ENCODE measurements around the gene REEP2.
"Not testable (repeated sequence)": the region's sequence is repeated elsewhere in the genome, so short reads cannot be mapped to it uniquely, and the experiment has no call there.

Gene REEP2, protein sequence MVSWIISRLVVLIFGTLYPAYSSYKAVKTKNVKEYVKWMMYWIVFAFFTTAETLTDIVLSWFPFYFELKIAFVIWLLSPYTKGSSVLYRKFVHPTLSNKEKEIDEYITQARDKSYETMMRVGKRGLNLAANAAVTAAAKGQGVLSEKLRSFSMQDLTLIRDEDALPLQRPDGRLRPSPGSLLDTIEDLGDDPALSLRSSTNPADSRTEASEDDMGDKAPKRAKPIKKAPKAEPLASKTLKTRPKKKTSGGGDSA

DNA sequence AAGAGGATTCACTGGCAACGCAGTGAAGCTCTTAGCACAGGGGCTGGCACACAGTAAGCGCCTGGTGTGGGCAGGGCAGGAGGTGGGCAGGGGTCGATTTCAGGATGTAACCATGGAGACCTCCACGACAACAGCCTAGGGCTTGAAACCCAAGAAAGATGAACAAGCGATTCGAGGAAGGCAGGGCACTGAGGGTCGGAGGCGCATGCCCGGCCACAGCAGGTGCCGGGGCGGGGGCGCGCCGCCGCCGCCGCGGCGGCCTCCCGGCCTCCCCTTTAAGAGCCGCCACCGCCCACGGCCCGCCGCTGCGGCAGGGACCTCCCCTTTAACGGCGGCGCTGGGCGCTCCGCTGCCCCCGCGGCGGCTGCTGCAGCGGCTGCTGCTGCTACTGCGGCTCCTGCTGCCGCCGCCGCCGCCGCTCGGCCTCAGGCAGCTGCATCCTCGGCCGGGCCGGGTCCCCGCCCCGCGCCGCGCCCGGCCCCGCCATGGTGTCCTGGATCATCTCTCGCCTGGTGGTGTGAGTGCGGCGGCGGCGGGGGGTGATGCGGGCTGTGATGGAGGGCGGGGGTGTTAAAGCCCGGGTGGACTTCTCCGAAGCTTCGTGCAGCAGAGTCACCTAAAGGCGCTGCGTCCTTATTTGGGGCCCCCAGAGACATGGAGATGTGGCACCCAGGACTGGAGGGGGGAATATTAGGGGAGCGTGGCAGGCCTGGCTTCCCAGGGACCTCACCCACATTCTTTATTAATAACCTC is at the start of gene REEP2:
Gene REEP2, plus strand, starts transcription at position 334 of the 753 bp plus-strand sequence. Its CDS starts 152 bp downstream, at position 486.
- DNase-seq, result peak; percentile 60

DNA sequence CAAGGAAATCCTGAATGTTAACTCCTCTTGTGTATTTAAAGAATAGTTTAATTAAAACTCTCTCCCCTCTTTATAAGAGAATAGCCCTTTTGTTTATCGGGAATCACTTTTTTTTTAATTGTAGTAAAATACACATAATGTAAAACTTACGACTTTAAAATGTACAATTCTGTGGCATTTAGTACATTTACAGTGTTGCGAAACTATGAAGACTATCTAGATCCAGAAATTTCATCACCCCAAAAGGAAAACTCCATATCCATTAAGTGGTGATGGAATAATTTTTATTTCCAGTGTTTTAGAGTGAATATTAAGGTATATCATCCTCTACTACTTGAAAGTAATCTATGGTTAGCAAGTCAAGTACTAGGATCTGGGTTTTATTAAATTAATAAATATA is 49.5 kb upstream of the REEP2 start:
- no peak for DNase-seq

DNA sequence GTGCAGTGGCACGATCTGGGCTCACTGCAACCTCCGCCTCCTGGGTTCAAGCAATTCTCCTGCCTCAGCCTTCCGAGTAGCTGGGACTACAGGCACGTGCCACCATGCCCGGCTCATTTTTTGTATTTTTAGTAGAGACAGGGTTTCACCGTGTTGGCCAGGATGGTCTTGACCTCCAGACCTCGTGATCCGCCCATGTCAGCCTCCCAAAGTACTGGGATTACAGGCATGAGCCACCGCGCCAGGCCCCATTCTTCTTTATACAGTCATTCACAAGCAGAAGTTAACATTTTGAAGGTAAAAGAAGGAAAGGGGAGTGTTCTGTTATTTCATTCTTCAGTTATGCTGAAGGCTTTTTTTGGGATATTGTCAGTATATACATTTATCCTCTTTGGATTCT is 48.9 kb upstream of the REEP2 start:
- DNase-seq, result not testable (repeated sequence)

DNA sequence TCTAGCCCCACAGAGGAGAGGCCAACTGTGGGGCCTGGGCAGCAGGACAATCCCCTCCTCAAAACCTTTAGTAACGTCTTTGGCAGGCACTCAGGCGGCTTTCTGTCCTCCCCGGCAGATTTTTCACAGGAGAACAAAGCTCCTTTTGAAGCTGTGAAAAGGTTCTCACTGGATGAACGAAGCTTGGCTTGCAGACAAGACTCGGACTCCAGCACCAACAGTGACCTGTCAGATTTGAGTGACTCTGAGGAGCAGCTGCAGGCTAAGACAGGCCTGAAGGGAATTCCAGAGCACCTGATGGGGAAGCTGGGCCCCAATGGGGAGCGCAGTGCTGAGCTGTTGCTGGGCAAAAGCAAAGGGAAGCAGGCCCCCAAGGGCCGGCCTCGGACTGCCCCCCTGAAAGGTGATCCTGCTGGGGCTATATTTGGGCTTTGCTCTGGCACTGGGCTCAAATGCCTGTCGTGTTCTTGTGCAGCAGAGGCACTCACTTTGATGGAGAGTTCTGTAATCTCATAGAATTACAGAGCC is 46.9 kb upstream of the REEP2 start:
- DNase-seq, result peak; percentile 56

DNA sequence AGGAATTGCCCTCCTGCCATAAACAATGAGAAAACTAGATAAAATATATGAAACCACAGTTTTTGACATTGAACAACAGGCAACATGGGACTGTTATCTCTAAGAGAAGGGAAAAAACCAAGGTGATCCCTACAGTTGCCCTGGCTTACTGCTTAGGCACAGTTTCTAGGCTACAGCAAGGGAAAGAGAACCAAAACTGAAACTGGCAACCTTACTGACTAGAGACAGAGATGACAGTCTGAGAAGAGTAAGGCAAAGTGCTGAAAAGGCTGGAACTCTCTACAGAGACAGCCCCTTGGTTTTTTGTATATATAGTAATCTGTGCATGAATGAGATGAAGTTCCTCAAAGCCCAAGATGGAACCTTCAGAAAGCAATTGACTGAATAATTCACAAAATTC is 36.2 kb upstream of the REEP2 start:
- DNase-seq, result no peak

DNA sequence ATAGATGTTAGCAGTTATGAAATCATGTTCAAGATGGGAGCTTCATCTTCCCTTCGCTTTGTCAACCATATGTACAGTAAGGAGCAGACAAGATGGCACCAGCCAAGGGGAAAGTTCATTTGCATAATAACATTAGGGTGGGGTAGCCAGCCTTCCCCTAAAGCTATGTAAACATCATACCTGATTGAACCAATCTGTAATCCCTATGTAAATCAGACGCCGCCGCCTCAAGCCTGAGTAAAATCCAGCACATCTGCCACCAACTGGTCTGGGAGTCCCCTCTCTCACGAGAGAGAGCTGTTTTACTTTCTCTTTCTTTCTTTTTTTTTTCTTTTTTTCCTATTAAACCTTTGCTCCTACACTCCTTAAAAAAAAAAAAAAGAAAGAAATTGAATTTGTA is 30.8 kb upstream of the REEP2 start:
- no peak for DNase-seq

DNA sequence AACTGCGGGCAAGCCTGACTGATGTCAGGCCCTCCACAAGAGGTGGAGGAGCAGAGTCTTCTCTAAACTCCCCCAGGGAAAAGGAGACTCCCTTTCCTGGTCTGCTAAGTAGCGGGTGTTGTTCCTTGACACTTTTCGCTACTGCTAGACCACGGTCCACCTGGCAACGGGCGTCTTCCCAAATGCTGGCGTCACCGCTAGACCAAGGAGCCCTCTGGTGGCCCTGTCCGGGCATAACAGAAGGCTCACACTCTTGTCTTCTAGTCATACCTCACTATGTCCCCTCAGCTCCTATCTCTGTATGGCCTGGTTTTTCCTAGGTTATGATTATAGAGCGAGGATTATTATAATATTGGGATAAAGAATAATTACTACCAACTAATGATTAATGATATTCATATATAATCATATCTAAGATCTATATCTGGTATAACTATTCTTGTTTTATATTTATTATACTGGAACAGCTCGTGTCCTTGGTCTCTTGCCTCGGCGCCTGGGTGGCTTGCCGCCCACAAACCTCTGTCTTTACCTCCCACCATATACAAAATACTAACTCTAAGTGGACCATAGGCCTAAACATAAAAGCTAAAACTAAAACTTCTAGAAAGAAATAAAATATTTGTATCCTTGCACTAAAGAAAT is 27.7 kb upstream of the REEP2 start:
- DNase-seq, result peak; percentile 38

DNA sequence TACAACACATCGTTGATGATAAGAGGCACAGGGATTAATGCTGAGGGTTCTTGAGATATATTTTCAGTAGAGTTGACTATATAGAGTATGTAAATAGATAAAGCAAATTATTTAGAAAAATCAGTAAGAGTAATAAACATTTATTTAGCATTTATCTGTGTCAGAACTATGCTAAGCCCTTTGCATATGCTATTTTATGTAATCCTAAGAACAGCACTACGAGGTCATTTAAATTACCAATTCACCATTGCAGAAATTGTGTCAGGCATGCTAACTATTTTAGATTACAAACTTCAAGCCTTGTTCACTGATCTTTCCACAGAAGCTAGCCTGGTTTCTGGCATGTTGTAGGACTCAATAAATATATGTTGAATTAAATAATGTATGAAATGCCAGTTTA is 20.4 kb upstream of the REEP2 start:
- DNase-seq, result no peak

DNA sequence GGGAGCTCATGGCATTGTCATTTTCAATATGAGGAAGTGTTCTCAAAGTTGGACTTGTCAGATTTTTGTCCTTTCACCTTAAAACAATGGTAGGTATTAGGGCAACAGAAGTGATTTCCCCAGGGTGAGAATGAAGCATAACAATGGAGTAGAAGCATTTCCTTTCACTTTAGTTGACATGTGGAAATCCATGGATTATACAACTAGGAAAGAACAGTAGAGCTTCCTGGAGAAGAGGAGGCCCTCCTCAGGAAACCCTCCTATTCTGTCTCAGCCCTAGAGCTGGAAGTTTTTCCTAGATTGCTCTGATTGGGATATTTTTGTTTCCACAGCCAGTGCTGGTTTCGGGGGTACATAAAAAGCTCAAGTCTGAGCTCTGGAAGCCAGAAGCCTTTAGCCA is 13.8 kb upstream of the REEP2 start:
- no peak for DNase-seq

DNA sequence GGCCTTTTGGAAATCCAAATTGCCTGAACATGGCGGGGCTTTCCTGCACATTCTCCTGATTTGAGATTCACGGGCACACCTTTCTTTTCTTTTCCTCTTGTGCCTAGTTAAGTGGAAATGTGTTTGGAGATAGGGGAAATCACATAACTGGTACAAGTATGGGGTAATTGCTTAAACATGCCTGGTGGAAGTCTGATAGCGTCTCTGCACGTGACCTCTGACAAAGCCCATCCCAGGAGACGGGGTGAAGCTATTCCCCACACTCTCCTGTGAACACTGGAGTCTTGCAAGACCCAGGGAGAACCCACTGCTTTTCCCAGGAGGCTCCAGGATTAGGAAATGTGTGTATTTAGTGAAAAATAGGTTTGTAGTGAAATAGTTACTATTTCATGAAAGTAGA is 2.9 kb upstream of the REEP2 start:
- no peak for DNase-seq

DNA sequence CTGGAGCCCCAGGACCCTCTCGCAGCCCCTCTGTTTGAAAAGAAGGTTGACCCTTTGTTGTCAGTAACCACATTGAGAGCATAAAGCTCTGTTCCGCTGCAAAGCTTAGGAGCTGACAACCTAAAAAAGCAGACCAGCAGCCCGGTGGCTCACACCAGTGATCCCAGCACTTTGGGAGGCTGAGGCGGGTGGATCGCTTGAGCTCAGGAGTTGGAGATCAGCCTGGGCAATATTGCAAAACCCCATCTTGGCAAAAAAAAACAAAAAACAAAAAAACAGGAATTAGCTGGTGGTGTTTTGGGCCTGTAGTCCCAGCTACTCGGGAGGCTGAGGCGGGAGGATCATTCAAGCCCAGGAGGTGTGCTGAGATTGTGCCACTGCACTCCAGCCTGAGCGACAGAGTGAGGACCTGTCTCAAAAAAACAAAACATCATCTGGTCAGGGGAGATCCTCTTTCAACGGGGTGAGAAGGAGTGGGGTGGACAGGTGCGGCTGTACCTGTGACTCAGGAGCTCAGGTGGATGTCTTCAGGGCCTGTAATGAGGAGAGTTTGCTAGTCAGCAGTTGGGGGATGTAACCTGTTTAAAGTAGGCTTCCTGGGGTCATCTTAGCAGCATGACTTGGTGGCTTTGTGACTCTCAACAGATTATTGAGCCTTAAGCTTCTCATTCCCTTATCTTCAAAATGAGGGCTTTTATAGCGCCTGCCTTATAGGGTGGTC is 694 bp upstream of the REEP2 start:
- DNase-seq, result no peak

DNA sequence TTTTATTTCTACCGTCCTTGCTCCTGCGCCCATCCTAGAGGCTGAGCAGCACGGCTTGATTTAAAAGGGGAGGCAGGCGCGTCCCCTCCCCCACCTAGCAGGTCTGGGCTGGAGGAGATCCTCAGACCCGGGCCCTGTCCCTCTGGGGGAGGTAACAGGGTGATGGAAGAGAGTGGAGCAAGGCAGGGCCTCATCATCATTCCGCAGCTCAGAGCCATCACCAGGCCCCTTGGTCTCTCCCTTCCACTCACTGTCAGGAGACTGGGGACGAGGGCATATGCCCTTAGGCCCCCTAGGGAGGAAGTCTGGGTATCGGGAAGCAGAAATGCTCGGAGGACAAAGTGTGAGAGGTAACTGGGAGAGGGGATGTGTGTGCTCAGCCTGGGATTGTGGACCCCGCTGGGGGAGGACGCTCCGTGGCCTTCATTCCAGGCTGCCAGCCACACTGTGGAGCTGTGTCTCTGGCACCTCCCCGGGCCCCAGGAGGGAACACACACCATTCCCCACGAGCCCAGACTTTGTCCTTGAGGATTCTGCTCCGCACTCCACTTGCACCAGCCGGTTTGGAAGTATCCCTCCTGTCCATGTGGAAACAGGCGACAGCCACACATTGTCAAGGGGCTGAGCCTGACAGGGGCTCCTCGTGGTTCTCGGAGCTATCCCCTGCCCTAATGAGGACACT is 761 bp downstream of the REEP2 start:
- peak; percentile 39 for DNase-seq

DNA sequence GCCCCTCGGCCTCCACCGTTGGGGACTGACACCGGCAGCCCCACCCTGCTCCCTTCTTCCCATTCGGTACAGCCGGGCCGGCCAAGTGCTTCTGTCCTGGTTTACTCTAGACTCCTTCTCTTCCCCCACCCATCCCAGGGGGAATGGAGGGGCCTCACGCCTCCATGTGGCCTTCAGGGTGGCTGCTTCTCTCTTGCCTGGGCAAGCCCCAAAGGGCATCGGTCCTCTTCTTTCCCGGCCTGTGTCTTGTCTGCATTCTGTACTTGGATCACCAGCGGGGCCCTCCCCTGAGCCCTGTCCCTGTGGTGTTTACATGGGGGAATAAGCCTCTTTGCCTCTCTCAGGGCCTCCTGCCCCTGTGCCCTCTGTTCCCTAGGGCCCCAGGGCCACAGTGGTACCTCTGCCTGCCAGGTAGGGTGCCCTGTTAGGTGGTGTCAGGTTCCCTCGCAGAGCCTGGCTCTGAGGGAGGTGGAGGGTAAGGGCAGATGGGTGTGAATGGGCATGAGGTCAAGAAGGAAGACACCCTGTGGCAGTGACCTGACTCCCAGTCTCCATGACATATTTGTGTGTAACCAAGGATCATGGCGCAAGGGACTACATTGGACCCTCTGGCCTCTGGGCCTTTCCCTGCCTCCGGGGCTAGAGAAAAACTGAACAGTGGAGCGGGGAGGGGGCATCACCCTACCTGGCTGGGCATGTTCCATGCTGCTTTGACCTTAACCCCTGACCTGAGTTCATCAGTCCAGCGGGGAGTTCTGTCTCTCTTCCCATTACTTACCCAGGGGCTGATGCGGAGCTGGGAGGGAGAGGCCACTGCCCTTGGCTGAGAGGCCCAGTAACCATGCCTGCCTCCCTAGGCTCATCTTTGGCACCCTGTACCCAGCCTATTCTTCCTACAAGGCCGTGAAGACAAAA is 1.6 kb downstream of the REEP2 start:
- DNase-seq, result no peak

DNA sequence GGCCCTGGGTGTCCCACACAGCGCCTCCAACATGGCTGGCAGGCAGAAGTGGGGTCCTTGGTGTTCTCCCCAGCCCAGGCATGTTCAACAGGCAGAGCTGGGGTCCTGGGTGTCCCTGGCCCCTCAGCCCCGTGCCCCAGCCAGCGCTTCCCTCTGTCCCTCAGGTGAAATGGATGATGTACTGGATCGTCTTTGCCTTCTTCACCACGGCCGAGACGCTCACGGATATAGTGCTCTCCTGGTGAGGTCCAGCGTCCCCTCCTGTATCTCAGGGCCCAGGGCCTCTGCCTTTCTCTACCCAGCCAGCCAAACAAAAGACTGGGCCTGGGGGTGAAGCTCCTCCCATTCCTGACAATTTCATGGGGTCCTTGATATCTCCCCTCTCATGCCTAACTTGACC is 2.4 kb downstream of the REEP2 start:
- DNase-seq, result no peak

DNA sequence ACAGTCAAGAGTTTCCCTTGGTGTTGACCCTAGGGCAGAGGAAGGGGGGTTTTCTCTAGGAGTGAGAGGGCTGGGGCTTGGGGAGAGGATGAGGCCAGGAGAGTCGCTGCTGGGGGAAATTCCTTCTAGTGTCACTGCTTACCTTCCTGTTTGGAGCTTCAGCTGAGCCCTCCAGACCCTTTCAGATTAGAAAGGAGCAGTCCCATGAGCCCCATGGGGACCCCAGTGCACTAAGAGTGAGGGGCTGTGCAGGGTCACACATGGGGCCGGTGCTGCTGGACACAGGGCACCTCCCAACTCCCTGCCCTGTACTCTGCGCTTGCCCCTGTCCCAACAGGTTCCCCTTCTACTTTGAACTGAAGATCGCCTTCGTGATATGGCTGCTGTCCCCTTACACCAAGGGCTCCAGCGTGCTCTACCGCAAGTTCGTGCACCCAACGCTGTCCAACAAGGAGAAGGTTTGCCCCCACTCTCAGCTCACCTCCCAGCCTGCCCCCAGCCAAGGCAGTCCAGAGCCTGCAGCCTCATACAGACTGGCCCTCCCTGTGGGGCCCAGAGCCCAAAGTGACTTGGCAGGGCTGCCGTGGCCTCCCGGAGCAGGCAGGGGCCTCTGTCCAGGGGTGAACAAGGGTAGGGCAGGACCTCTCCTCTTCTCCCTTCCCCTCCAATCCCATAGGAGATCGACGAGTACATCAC is 5.4 kb downstream of the REEP2 start:
- DNase-seq, result no peak

DNA sequence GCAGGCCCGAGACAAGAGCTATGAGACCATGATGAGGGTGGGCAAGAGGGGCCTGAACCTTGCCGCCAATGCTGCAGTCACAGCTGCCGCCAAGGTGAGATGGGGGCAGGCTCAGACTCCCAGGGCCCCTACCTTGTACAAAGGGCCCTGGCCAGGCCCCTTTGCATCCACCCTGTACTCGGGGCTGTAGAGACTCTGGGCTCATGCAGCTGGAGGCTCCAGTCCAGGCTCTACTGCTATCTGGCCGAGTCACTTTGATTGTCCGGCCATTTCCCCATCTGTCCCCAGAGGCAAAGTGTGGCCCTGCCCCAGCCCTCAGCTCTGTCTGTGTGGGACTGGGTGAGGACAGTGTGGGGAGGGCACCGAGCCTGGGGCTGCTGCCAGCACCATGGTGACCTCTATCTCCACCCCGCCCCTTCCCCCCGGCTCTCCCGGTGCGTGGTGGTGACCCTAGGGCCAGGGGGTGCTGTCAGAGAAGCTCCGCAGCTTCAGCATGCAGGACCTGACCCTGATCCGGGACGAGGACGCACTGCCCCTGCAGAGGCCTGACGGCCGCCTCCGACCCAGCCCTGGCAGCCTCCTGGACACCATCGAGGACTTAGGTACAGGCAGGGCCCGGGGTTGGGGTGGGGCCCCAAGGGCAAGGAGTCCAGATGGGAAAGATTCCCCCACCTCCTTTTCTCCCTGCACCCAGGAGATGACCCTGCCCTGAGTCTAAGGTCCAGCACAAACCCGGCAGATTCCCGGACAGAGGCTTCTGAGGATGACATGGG is 6.1 kb downstream of the REEP2 start:
- DNase-seq, result peak; percentile 26

DNA sequence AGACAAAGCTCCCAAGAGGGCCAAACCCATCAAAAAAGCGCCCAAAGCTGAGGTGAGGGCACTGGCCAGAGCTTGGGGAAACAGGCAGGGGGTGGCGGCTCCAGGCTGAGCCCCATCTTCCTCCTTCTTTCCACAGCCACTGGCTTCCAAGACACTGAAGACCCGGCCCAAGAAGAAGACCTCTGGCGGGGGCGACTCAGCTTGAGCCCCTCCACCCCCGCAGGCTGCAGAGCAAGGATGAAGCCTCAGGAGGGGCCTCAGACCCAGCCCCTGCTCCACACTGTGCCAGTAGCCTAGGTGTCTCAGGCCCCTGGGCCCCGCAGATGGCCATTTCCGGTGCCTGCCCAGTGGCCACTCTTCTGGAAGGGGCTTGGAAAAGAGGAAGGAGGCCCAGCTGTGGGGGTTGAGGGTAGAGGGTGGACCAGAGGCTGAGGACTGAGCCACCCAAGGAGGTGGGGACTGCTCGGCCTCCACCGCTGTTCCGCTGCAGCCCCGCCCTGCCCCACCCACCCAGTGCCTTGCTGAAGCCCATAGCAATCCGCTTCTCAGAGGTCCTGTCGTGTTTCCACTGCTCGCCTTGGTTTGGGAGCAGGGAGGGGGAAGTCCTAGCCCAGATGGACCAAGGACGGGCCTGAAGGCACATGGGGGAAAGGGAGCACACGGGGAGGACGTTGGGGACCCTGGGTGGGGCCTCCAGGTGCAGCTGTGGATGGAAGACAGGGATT is 6.9 kb downstream of the REEP2 start:
- peak; percentile 27 for DNase-seq

DNA sequence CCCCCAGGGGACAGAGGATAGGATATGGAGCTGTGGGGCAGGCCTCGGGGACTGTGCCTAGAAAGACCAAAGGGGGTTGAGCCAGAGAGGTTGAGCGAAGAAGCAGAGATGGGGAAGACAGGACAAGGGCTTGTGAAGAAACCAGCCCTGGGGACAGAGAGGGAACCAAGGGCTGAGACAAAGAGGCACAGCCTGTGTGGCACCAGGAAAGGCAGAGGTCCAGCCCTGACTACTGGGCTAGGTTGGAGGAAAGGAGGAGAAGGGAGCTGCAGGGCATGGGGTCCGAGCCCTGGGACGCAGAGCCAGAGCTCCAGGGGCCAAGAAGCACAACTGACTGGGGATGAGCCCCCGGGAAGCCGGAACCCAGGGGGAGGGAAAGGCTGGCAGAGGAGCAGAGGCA is 9.2 kb downstream of the REEP2 start:
- no peak for DNase-seq
